GM21515 (cell line): ENCODE data around the gene CCNQ.

Experiments used
- ATAC-seq: cut with Tn5 transposase; IDR thresholded peaks from one replicate; pipeline ENCODE4 v1.9.1; 2021; ENCODE audit not compliant: unreplicated experiment

CCNQ gene

GRCh38 chrX:153596981-153597750 lies 1.8 kb downstream of the CCNQ start:
- no peak for ATAC-seq

- no peak for ATAC-seq
These were observed 2.8 kb downstream of the CCNQ start for GRCh38 chrX:153595859-153596857.

DNA sequence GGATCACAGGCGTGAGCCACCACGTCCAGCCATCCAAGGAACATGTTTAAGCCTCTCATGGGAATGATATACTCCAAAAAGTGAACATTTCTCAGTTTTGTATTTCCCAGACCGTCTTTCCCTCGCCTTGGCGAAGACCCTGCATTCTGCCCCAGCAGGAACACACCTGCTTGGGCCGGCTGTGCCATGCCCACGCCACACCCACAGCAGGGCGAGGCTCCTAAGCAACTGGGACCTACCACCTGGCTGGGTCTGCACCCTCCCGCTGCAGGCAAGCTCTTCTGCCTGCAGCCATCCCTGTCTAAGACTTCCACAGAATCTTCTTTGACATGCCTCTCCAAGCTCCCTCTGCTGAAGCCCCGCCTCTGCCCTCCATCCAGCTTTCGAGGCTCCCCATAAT lies 3.6 kb downstream of the CCNQ start:
- ATAC-seq = no peak

GRCh38 chrX:153593811-153594500 lies 5.0 kb downstream of the CCNQ start:
- ATAC-seq = no peak

DNA sequence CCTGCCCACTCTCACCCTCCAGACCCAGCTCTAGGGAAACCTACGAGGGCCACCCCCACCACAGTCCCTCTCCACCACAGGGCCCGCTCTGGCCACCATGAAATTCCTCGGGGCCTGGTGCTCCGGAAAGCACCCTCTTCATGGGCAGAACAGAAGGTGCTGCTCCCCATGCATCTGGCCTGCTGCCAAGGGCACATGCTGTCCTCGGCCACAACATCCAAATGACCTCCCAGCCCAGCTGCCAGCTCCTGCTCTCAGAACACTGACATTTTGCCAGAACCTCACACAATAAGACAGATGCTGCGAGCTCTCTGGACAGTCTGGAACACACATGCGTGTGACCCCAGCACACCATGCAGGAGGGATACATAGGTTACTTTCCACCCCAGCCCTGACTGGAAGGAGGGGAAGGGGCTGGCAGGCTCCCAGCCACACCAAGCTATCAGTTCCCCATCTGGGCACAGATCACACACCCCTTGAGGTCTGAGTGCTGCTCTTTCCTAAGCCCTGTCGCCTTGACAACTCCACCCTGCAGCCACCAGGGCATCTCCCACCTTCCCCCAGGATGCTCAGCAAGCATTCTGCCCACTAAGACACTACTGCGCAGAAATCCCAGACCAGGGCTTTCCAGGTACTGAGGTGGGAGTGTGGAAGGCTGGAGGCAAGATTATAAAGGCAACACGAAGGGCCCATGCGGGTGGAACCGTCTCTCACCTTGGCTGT lies 5.8 kb downstream of the CCNQ start:
- no peak for ATAC-seq

DNA sequence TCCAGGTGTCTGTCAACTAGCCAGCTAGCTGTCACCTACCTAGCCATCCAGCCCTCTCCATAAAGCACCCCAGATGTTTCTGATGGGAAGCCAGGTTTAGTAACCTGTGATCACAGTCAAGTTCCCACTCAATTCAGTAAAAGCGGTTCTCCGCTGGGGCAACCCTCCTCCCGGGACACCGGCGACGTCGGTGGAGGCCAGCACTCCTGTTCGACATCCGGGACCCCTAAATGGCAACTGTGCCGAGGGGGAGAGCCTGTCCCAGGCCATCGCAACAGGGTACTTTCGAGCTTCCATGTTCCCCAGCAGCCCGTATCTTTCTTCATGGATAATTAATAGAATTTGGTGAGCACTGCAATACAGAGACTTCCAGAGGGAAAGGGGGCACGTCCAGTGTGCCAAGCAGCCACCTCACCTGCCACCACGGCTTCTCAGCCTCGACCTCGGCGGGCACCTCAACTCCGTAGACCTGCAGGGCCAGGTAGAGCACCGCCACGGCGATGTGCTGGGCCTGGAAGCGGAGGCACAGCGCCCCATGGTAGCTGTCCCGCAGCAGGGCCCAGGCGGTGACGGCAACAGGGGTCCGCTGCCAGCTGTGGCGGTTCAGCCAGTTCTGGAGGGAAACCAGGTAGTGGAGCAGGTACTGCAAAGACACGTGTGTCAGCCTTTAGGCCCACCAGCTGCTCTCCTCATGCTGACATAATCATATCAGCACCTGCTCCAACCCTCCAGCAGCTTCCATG lies 6.7 kb downstream of the CCNQ start:
- ATAC-seq = no peak

DNA sequence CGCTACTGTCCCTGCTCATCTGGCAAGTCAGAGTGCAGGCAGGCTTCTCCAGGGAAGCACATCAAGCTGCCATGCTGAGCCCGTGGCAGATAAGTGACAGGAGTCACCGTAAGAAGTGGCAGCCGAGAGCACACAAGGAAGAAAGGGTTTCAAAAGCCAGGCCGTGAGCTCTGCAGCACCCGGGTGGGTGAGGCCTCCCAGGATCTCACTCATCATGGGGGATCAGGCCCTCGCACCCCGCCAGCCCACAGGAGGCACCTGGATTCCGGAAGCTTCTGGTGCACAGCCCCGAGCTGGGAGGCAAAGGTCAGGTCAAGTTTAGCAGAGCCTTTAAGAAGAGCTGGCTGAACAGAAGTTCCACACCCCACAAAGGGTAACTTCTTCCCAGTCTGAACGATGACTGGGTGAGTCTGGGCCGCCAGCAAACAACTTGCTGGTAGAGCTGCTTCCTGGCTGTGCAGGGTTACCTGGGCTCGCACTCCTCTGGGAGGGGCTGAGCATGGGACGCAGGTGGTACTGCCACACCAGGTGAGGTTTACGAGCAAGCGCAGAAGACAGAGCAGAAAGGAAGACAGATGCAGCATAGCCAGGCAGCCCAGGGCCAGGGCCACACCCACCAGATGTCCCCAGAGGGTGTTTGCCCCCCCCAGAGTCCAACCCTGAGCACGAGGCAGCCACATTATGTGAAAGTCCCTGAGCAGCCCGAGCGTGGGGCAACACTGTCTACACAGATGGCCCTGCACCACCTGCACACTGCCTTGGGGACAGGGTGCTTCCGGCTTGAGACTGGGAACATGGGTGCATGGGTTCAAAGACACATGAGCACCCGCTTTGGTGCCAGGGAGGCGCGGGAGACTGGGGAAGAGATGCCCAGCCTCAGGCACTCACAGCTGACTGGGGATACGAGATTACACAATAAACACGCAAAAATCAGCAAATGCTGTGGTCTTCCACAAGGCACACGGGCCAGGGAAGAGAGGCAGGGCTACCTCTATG lies 7.7 kb downstream of the CCNQ start:
- ATAC-seq = no peak

- ATAC-seq = no peak
These were observed 10.0 kb downstream of the CCNQ start for GRCh38 chrX:153588782-153589446.

- no peak for ATAC-seq
These were observed 10.7 kb downstream of the CCNQ start for GRCh38 chrX:153588021-153588781.

DNA sequence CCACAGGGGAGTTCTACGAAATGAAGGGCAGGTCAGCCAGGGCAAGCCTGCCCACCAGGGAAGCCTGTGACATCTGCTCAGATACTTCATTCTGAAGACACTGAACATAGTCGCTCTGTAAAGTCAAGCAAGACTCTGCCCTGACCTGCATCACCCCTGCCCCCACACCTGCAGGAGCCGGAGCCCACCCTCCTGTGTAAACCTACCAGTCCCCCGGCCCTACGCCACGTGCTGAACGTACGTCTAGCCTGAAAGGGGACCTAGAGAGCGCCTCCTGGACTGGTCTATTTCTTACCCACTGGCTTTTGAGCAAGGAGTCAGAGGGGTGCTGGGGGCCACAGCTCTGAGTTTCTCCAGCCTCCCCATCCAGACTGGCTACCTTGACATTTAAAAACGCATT lies 11.6 kb downstream of the CCNQ start:
- ATAC-seq = no peak

GRCh38 chrX:153585827-153586226 lies 13.1 kb downstream of the CCNQ start:
- no peak for ATAC-seq

GRCh38 chrX:153583433-153583832 lies 15.5 kb downstream of the CCNQ start:
- ATAC-seq = no peak

DNA sequence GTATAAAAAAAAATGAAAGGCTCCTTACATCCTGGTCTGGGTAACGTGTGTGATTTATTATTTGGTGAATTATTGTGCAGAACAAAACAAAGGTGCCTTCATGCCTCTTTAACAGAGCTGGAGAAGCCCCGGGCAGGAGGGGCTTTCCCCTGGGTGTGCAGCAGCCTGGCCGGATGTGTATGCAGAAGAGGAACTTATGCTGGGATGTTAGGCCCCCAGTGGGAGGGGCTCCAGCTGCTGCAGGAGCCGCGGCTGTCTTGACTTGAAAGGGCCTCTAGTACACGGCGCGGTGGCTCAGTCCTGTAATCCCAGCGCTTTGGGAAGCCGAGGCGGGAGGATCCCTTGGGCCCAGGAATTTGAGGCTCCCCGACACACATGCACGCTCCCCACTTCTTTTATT lies 16.0 kb downstream of the CCNQ start:
- ATAC-seq = peak; percentile 99

DNA sequence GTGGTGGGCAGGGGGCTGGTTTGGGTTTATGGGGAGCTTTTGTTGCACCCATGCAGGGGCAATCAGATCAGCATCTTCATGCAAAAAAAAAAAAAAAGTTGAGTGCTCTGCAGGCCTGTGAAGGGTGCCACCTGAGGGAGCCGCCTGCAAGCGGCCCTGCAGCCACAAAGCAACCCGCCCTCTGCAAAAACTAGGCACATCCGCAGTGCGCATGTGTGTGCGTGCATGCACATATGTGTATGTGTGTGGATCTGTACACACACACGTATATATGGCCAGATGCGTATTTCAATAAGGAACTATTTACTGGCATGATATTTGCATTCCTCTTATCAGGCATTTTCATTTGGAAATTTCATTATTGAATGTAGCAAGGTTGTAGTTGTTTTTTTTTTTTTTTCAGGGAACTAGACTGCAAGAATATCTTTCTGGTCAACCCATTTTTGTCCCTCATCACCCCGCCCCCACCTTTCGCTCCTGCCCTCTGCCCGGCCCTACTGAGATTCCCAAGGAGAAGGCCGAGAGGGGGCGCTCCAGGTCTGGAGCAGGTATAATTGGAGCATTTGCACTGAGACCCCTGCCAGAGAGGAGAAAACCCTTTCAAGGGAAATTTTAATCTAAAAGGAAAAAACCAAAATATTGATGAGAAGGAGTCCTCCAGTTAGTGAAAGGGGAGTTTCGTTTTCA lies 18.1 kb downstream of the CCNQ start:
- no peak for ATAC-seq

DNA sequence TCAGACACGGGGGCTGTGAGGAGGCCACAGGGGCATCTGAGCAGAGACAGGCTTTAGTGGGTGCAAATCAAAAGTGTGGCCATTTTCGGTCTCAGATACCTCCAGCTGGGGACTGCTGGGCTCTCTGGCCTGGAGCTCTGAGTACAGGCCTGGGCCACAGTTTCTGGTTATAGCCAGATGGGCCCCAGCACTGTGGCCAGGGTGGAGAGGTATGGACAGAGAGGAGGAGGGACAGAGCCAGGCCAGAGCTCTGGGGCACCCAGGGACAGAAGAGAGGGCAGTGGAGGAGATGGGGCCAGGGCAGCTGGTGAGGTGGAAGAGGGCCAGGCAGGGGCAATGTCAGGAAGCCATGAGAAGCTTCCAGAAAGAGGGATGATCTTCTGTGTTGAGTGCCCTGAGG lies 20.1 kb downstream of the CCNQ start:
- ATAC-seq = no peak

DNA sequence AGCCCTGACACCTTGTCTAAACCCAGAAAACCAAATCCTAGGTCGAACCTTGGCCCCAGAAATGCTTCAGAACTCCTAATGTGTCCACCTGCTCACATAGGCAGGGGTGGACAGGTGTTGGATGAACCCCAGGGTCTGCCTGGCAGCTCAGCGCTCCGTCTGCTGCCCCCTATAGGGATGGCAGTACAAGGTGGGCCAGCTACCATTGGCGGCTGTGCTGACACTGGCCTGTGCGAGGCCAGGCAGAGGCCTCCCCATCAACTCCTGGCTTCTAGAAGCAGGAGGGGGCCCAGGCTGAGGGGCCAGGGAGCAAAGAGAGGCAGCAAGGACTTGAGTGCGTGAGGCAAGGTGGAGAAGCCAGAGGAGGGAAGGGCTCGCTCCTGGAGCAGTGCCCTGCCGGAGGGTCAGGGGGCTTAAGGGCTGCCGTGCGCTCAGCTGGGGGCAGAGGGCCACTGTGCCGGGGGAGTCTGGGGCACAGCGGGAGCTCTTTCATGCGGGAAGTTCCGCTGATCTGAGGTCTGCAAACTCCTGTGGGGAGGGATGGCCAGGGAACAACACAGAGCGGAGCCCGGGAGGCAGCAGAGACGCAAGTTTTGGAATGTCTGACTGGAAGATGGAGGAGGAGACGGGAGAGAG lies 20.6 kb downstream of the CCNQ start:
- ATAC-seq = no peak

- ATAC-seq = no peak
These were observed 22.0 kb downstream of the CCNQ start for GRCh38 chrX:153576961-153577360.
